ENCODE measurements around the gene SDR42E2.
"Not testable (repeated sequence)": the region's sequence is repeated elsewhere in the genome, so short reads cannot be mapped to it uniquely, and the experiment has no call there.

Gene SDR42E2

GRCh38 chr16:22151246-22151998 is 10.9 kb upstream of the SDR42E2 start:
- FAIRE-seq (no peak), DNase-seq (ENCODE audit: insufficient read length, low spot score) (no peak)
- TF ChIP-seq TAF1 (IDR thresholded peaks at IDR 0.05; ENCODE audit: low read depth, low read length) = no peak
- TF ChIP-seq POLR2A (IDR thresholded peaks at IDR 0.05; ENCODE audit: low read depth, low read length) = no peak
- no peak for TF ChIP-seq PAX5 (IDR thresholded peaks at IDR 0.05; ENCODE audit: insufficient read depth, low read length, severe bottlenecking)
- no peak for TF ChIP-seq SPI1 (IDR thresholded peaks at IDR 0.05; ENCODE audit: low read depth, low read length)
- no peak for TF ChIP-seq POU2F2 (IDR thresholded peaks at IDR 0.05; ENCODE audit: low read depth, low read length)
- no peak for TF ChIP-seq POLR2AphosphoS5 (IDR thresholded peaks at IDR 0.05; ENCODE audit: low read depth, low read length)

DNA sequence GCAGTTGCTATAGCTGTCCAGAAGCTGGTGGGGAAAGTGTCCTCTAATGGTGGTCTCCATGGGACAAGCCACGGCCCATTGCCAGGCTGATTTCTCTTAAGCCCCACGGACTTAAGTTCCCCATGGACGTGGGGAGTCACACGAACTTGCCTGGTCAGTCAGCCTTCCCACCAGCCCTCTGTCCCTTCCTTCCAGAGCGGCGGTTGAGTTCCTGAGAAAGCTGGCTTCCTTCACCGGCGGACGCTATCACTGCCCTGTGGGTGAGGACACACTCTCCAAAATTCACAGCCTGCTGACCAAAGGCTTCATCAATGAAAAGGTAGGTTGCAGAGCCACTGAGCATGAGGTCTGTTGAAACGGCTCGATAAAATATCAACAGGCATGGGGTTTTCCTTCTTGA is 10.0 kb upstream of the SDR42E2 start:
- no peak for DNase-seq (ENCODE audit: insufficient read length, low spot score)
- no peak for FAIRE-seq
- TF ChIP-seq POU2F2 (IDR thresholded peaks at IDR 0.05; ENCODE audit: low read depth, low read length) = no peak
- TF ChIP-seq PAX5 (IDR thresholded peaks at IDR 0.05; ENCODE audit: insufficient read depth, low read length, severe bottlenecking) = no peak
- no peak for TF ChIP-seq SPI1 (IDR thresholded peaks at IDR 0.05; ENCODE audit: low read depth, low read length)
- TF ChIP-seq TAF1 (IDR thresholded peaks at IDR 0.05; ENCODE audit: low read depth, low read length) = no peak

- not testable (repeated sequence) for FAIRE-seq; DNase-seq (ENCODE audit: insufficient read length, low spot score)
Observed at GRCh38 chr16:22153078-22153477, 9.2 kb upstream of the SDR42E2 start.

- DNase-seq (ENCODE audit: insufficient read length, low spot score) (no peak), FAIRE-seq (no peak)
- TF ChIP-seq PAX5 (IDR thresholded peaks at IDR 0.05; ENCODE audit: insufficient read depth, low read length, severe bottlenecking) (no peak), POLR2A (IDR thresholded peaks at IDR 0.05; ENCODE audit: low read depth, low read length) (no peak), POU2F2 (IDR thresholded peaks at IDR 0.05; ENCODE audit: low read depth, low read length) (no peak), POLR2AphosphoS5 (IDR thresholded peaks at IDR 0.05; ENCODE audit: low read depth, low read length) (no peak), SPI1 (IDR thresholded peaks at IDR 0.05; ENCODE audit: low read depth, low read length) (no peak), TAF1 (IDR thresholded peaks at IDR 0.05; ENCODE audit: low read depth, low read length) (no peak)
Observed at GRCh38 chr16:22161401-22161800, 905 bp upstream of the SDR42E2 start.

GRCh38 chr16:22162656-22163009 is 327 bp downstream of the SDR42E2 start:
- TF ChIP-seq POU2F2 (IDR thresholded peaks at IDR 0.05; ENCODE audit: low read depth, low read length) = no peak
- no peak for TF ChIP-seq POLR2AphosphoS5 (IDR thresholded peaks at IDR 0.05; ENCODE audit: low read depth, low read length)
- TF ChIP-seq TAF1 (IDR thresholded peaks at IDR 0.05; ENCODE audit: low read depth, low read length) = no peak
- TF ChIP-seq PAX5 (IDR thresholded peaks at IDR 0.05; ENCODE audit: insufficient read depth, low read length, severe bottlenecking) = no peak
- TF ChIP-seq SPI1 (IDR thresholded peaks at IDR 0.05; ENCODE audit: low read depth, low read length) = no peak
- no peak for TF ChIP-seq POLR2A (IDR thresholded peaks at IDR 0.05; ENCODE audit: low read depth, low read length)
- DNase-seq (ENCODE audit: insufficient read length, low spot score) (no peak), FAIRE-seq (no peak)

DNA sequence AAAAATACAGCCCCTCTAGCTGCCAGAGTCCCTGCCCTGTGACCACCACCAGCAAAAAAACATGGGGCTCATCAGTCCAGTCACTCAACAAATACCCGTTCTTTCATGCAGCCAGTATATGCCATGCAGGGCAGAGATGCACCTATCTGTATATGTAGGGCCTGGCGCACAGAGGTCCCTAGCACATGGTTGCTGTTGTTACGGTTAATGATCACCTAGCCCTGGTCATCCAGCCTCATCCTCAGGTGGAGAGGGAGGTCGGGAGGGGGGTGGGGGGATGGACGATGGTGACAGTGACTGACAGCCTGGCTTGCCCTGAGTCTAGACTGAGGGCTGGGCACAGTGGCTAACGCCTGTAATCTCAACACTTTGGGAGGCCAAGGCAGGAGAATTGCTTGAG is 1.5 kb downstream of the SDR42E2 start:
- DNase-seq (ENCODE audit: insufficient read length, low spot score) = no peak

GRCh38 chr16:22164482-22164881 is 2.2 kb downstream of the SDR42E2 start:
- DNase-seq (ENCODE audit: insufficient read length, low spot score) = no peak
- FAIRE-seq = no peak
- TF ChIP-seq POLR2A (IDR thresholded peaks at IDR 0.05; ENCODE audit: low read depth, low read length) (no peak), POU2F2 (IDR thresholded peaks at IDR 0.05; ENCODE audit: low read depth, low read length) (no peak), PAX5 (IDR thresholded peaks at IDR 0.05; ENCODE audit: insufficient read depth, low read length, severe bottlenecking) (no peak), TAF1 (IDR thresholded peaks at IDR 0.05; ENCODE audit: low read depth, low read length) (no peak), SPI1 (IDR thresholded peaks at IDR 0.05; ENCODE audit: low read depth, low read length) (no peak), POLR2AphosphoS5 (IDR thresholded peaks at IDR 0.05; ENCODE audit: low read depth, low read length) (no peak)

More for the DNA sequence above, 1.5 kb downstream of the SDR42E2 start:
- FAIRE-seq = no peak
- TF ChIP-seq SPI1 (IDR thresholded peaks at IDR 0.05; ENCODE audit: low read depth, low read length) = no peak
- TF ChIP-seq POLR2AphosphoS5 (IDR thresholded peaks at IDR 0.05; ENCODE audit: low read depth, low read length) = no peak
- TF ChIP-seq POU2F2 (IDR thresholded peaks at IDR 0.05; ENCODE audit: low read depth, low read length) = no peak
- TF ChIP-seq POLR2A (IDR thresholded peaks at IDR 0.05; ENCODE audit: low read depth, low read length) = no peak
- no peak for TF ChIP-seq TAF1 (IDR thresholded peaks at IDR 0.05; ENCODE audit: low read depth, low read length)
- no peak for TF ChIP-seq PAX5 (IDR thresholded peaks at IDR 0.05; ENCODE audit: insufficient read depth, low read length, severe bottlenecking)

DNA sequence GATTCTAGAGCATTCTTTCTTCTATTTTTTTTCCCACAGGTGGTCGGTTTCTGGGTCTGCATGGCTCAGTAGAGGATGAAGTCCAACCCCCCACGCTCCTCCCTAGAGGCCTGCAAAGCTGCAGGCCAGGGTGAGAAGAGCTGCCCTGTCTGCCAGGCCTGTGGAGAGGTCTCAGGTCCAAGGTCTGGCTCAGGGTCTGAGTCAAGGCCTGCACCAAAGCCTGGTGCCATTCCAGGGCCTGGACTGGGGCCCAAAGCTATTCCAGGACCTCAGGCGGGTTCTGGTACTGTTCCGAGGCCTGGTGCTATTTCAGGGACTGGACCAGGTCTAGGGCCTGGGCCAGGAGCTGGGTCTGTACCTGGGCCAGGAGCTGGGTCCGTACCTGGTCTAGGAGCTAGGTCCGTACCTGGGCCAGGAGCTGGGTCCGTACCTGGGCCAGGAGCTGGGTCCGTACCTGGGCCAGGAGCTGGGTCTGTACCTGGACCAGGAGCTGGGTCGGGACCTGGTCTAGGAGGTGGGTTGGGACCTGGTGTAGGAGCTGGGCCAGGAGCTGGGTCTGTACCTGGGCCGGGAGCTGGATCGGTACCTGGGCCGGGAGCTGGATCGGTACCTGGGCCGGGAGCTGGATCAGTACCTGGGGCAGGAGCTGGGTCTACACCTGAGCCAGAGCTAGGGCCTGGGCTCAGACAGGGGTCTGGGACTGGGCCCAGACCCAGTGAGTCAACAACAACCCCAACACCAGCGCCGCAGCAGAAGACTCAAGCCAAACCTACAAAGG is 3.4 kb downstream of the SDR42E2 start:
- DNase-seq (ENCODE audit: insufficient read length, low spot score) = no peak
- no peak for TF ChIP-seq PAX5 (IDR thresholded peaks at IDR 0.05; ENCODE audit: insufficient read depth, low read length, severe bottlenecking)
- TF ChIP-seq POLR2A (IDR thresholded peaks at IDR 0.05; ENCODE audit: low read depth, low read length) = no peak
- FAIRE-seq = no peak

DNA sequence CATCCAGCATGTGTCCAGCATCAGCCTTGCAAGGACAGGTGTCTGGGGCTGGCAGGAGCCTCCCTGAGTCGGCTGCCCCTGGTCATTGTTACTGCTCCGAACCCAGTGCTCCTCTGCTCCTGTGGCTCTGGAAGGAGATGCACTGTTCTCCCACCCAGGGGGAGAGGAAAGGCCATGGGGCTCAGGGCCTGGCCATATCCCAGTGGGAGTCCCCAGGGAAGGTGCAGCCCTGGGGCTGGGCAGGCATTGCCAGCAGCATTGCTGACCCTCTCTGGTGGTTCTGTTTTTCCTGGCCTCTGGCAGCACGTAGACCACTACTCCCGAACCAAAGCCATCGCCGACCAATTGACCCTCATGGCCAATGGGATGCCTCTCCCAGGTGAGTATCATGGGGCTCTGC is 9.6 kb downstream of the SDR42E2 start:
- TF ChIP-seq SPI1 (IDR thresholded peaks at IDR 0.05; ENCODE audit: low read depth, low read length) = no peak
- TF ChIP-seq TAF1 (IDR thresholded peaks at IDR 0.05; ENCODE audit: low read depth, low read length) = no peak
- TF ChIP-seq POLR2A (IDR thresholded peaks at IDR 0.05; ENCODE audit: low read depth, low read length) = no peak
- no peak for TF ChIP-seq PAX5 (IDR thresholded peaks at IDR 0.05; ENCODE audit: insufficient read depth, low read length, severe bottlenecking)
- no peak for TF ChIP-seq POLR2AphosphoS5 (IDR thresholded peaks at IDR 0.05; ENCODE audit: low read depth, low read length)
- FAIRE-seq = no peak

GRCh38 chr16:22172642-22173041 is 10.3 kb downstream of the SDR42E2 start:
- DNase-seq (ENCODE audit: insufficient read length, low spot score); FAIRE-seq: not testable (repeated sequence)

More for the DNA sequence above, 9.6 kb downstream of the SDR42E2 start:
- no peak for DNase-seq (ENCODE audit: insufficient read length, low spot score)
